BJ (cell line): ENCODE data around the gene ETS1. TPM values are rescaled to one million over a fixed set of nuclear protein-coding genes. Genes with fewer than 3 reads are reported as not detected.

Experiments
- CTCF ChIA-PET: fragments of 350-600 bp; formaldehyde crosslinking; extraction: SDS; loops from one replicate; lab custom pipeline; 2021; ENCODE audit warnings: antibody characterized with exemption, inconsistent platforms; lab: Yijun Ruan, JAX
- POLR2A ChIA-PET: fragments of 300-600 bp; sonication (Branson Sonifier 250); formaldehyde crosslinking; extraction: SDS; loops from one replicate; lab custom pipeline; 2021; ENCODE audit warnings: antibody characterized with exemption; lab: Charles Lee
- DNase-seq: peaks from one replicate; pipeline ENCODE4 v3.0.0-alpha.2; 2011; ENCODE audit warnings: low read depth
- H3K27me3 ChIP-seq: 2 replicates; pipeline ENCODE4 v1.6.0; 2011; ENCODE audit warnings: low read length; ENCODE audit not compliant: control insufficient read depth, insufficient read depth
- H3K36me3 ChIP-seq: 2 replicates; pipeline ENCODE4 v1.5.1; 2011; ENCODE audit warnings: low read length; ENCODE audit not compliant: control insufficient read depth, insufficient read depth
- H3K4me3 ChIP-seq: 2 replicates; pipeline ENCODE4 v1.5.1; 2011; ENCODE audit warnings: low read depth, mild to moderate bottlenecking, control low read depth, low read length
- CTCF ChIP-seq: IDR thresholded peaks from 2 replicates; pipeline ENCODE4 v1.5.1; 2011; ENCODE audit warnings: low read depth, mild to moderate bottlenecking, control low read depth, inconsistent platforms, low read length, moderate library complexity; ENCODE audit not compliant: insufficient read depth
- polyA plus RNA-seq: library from polyadenylated mRNA; depleted of rRNA; stranded (reverse); fragments of >200 nt; gene quantifications from 2 replicates; pipeline ENCODE4 v1.2.3, GENCODE V29; 2011; rRNA removed
- small RNA-seq: library from RNA; depleted of rRNA; stranded (forward); fragments of <200 nt; gene quantifications from one replicate; pipeline ENCODE3, GENCODE V24; 2012; ENCODE audit warnings: low replicate concordance, low read depth; ENCODE audit not compliant: insufficient read length

Gene ETS1
- polyA plus RNA-seq, 1 experiment = 38.5 TPM

- ChIA-PET CTCF (no interaction called here), POLR2A (no interaction called here)
- no peak for DNase-seq
- Histone ChIP-seq H3K36me3 (no peaks in the 10 kb centered on the region), H3K27me3 (no peaks in the 10 kb centered on the region), H3K4me3 (no peak overlapping the region)
- no peak for TF ChIP-seq CTCF
Measured at GRCh38 chr11:128411150-128411549, 176.2 kb downstream of the ETS1 start.

GRCh38 chr11:128409476-128409875 lies 177.9 kb downstream of the ETS1 start:
- POLR2A ChIA-PET = interaction anchor here (0.6 to 0.7 kb wide), 2 partner anchors 83 to 88 kb away, joined by 4 to 5 read pairs; no protein-coding TSS in a partner anchor
- CTCF ChIA-PET = interaction anchor here (1.2 to 1.7 kb wide), 3 partner anchors 8 to 47 kb away, joined by 3 to 6 read pairs (median 3); no protein-coding TSS in a partner anchor
- no peaks in the 10 kb centered on the region for H3K36me3 ChIP-seq
- no peak for DNase-seq
- no peak for TF ChIP-seq CTCF
- H3K4me3 ChIP-seq = no peak overlapping the region
- no peaks in the 10 kb centered on the region for H3K27me3 ChIP-seq

Small RNAs within 50 kb of the gene (small RNA-seq; reads per million reads assigned to genes)
- not detected for gene MIR6090

Other genes starting within 250 kb of the ETS1 start
- gene FLI1, start 106.5 kb upstream of the ETS1 start, polyA plus RNA-seq = 20.3 and 28.9 TPM in 2 replicates